Tibial nerve (tissue), 4 donors: ENCODE results near the gene FAM156B.

Experiments used
- CTCF ChIP-seq, 5 experiments: fragments of 200-600 bp in 3 of 5; fragments of 450-650 bp in 2 of 5; sonication (generic) in 3 of 5; IDR thresholded peaks; one replicate each; pipeline ENCODE4 v1.5.1; 2016 to 2019; ENCODE audit warnings: antibody characterized with exemption in 5 of 5, mild to moderate bottlenecking in 3 of 5, moderate library complexity in 2 of 5
- EP300 ChIP-seq, 2 donors: sonication (generic); formaldehyde crosslinking; IDR thresholded peaks; one replicate each; pipeline ENCODE4 v1.6.1; 2017; ENCODE audit warnings: antibody characterized with exemption in 2 of 2, mild to moderate bottlenecking in 1 of 2
- POLR2A ChIP-seq, 2 donors: fragments of 450-650 bp; IDR thresholded peaks; one replicate each; pipeline ENCODE4 v1.6.1; 2017; ENCODE audit warnings: antibody characterized with exemption in 2 of 2, mild to moderate bottlenecking in 2 of 2, moderate library complexity in 2 of 2

- TF ChIP-seq CTCF (IDR thresholded peaks at IDR 0.05) (no peak), POLR2A (IDR thresholded peaks at IDR 0.05) (no peak), EP300 (IDR thresholded peaks at IDR 0.05) (no peak)
Observed at GRCh38 chrX:52870046-52870445, 27.1 kb upstream of the FAM156B start.
